ENCODE results near the gene ASIC3.
A peak's percentile ranks its signal among the peaks of the same experiment; 100 is the strongest.

Gene ASIC3

GRCh38 chr7:151083824-151084160 lies 35.5 kb downstream of the ASIC3 start:
- Histone ChIP-seq H3K4me2 (ENCODE audit: low read depth, low read length) (peak overlapping the region; percentile 84), H3K36me3 (replicated peaks; ENCODE audit: insufficient read depth, low read length) (no peaks in the 10 kb centered on the region), H4K20me1 (ENCODE audit: insufficient read depth, low read length) (no peaks in the 10 kb centered on the region), H3K9me2 (replicated peaks; ENCODE audit: insufficient read depth, low read length) (no peaks in the 10 kb centered on the region), H3K4me1 (ENCODE audit: low read length) (peaks cover 27% of the 10 kb centered on the region), H3K27ac (ENCODE audit: low read length) (no peak overlapping the region), H3K9me3 (replicated peaks; ENCODE audit: insufficient read depth, low read length) (no peaks in the 10 kb centered on the region), H3K9ac (ENCODE audit: low read length) (peak overlapping the region; percentile 83; the same call in 1 of the 2 replicates), H3K79me2 (ENCODE audit: low read length) (peaks cover 62% of the 10 kb centered on the region), H2AFZ (ENCODE audit: low read length) (peak overlapping the region; percentile 89), H3K27me3 (replicated peaks; ENCODE audit: insufficient read depth, low read length) (no peaks in the 10 kb centered on the region), H3K4me3 (ENCODE audit: low read length) (peak overlapping the region; percentile 81), H3F3A (ENCODE audit: insufficient read depth, low read length) (peaks cover 23% of the 10 kb centered on the region)
- DNase-seq: no peak
- TF ChIP-seq EZH2 (optimal IDR thresholded peaks at IDR 0.05; ENCODE audit: low read depth, low read length) (no peak), CTCF (IDR thresholded peaks at IDR 0.05; ENCODE audit: low read length) (no peak), EZH2phosphoT487 (IDR thresholded peaks at IDR 0.05; ENCODE audit: low read length) (no peak)

- no peak overlapping the region for H3K9ac ChIP-seq (ENCODE audit: low read length)
- H3K4me1 ChIP-seq (ENCODE audit: low read length): peaks cover 19% of the 10 kb centered on the region
- no peak overlapping the region for H2AFZ ChIP-seq (ENCODE audit: low read length)
- peaks cover 23% of the 10 kb centered on the region for H3F3A ChIP-seq (ENCODE audit: insufficient read depth, low read length)
- no peaks in the 10 kb centered on the region for H3K9me2 ChIP-seq (replicated peaks; ENCODE audit: insufficient read depth, low read length)
- TF ChIP-seq EZH2phosphoT487 (IDR thresholded peaks at IDR 0.05; ENCODE audit: low read length): no peak
- no peak for TF ChIP-seq CTCF (IDR thresholded peaks at IDR 0.05; ENCODE audit: low read length)
- no peak for TF ChIP-seq EZH2 (optimal IDR thresholded peaks at IDR 0.05; ENCODE audit: low read depth, low read length)
- H4K20me1 ChIP-seq (ENCODE audit: insufficient read depth, low read length): peaks cover 8% of the 10 kb centered on the region; the same call in 1 of the 2 replicates
- peak overlapping the region; percentile 65; the same call in 1 of the 2 replicates for H3K4me3 ChIP-seq (ENCODE audit: low read length)
- H3K79me2 ChIP-seq (ENCODE audit: low read length): peaks cover 62% of the 10 kb centered on the region
- DNase-seq: no peak
- no peak overlapping the region for H3K27ac ChIP-seq (ENCODE audit: low read length)
- no peaks in the 10 kb centered on the region for H3K27me3 ChIP-seq (replicated peaks; ENCODE audit: insufficient read depth, low read length)
- H3K9me3 ChIP-seq (replicated peaks; ENCODE audit: insufficient read depth, low read length): no peaks in the 10 kb centered on the region
- H3K36me3 ChIP-seq (replicated peaks; ENCODE audit: insufficient read depth, low read length): no peaks in the 10 kb centered on the region
- peak overlapping the region; percentile 78 for H3K4me2 ChIP-seq (ENCODE audit: low read depth, low read length)
Observed at GRCh38 chr7:151085329-151085690, 37.0 kb downstream of the ASIC3 start.

- Histone ChIP-seq H3K9ac (ENCODE audit: low read length) (peak within 1 kb of the TSS; percentile 77), H3K4me1 (ENCODE audit: low read length) (peaks cover 19% of the 10 kb centered on the region), H3K9me3 (replicated peaks; ENCODE audit: insufficient read depth, low read length) (no peaks in the 10 kb centered on the region), H3K36me3 (replicated peaks; ENCODE audit: insufficient read depth, low read length) (no peaks in the 10 kb centered on the region), H3K4me2 (ENCODE audit: low read depth, low read length) (peak within 1 kb of the TSS; percentile 89), H4K20me1 (ENCODE audit: insufficient read depth, low read length) (peaks cover 8% of the 10 kb centered on the region; the same call in 1 of the 2 replicates), H3K27me3 (replicated peaks; ENCODE audit: insufficient read depth, low read length) (no peaks in the 10 kb centered on the region), H3K9me2 (replicated peaks; ENCODE audit: insufficient read depth, low read length) (no peaks in the 10 kb centered on the region), H3F3A (ENCODE audit: insufficient read depth, low read length) (peaks cover 22% of the 10 kb centered on the region), H3K79me2 (ENCODE audit: low read length) (peaks cover 63% of the 10 kb centered on the region), H2AFZ (ENCODE audit: low read length) (peak within 1 kb of the TSS; percentile 72), H3K4me3 (ENCODE audit: low read length) (peak within 1 kb of the TSS; percentile 77), H3K27ac (ENCODE audit: low read length) (peak within 1 kb of the TSS; percentile 52; the same call in 1 of the 2 replicates)
- peak; percentile 85 for DNase-seq
- TF ChIP-seq EZH2phosphoT487 (IDR thresholded peaks at IDR 0.05; ENCODE audit: low read length): no peak
- no peak for TF ChIP-seq EZH2 (optimal IDR thresholded peaks at IDR 0.05; ENCODE audit: low read depth, low read length)
- no peak for TF ChIP-seq CTCF (IDR thresholded peaks at IDR 0.05; ENCODE audit: low read length)
Observed at GRCh38 chr7:151085691-151086620, 37.6 kb downstream of the ASIC3 start, which contains the start of gene AGAP3. TSS of gene AGAP3 (plus strand) at chr7:151086475. CDS start at chr7:151086742, 267 bp downstream.

Measured in MM.1S (cell line).